ENCODE measurements around the gene TOX4.

GRCh38 chr14:21525571-21525961, 48.6 kb downstream of the TOX4 start:
- TF ChIP-seq, protein P1, sequence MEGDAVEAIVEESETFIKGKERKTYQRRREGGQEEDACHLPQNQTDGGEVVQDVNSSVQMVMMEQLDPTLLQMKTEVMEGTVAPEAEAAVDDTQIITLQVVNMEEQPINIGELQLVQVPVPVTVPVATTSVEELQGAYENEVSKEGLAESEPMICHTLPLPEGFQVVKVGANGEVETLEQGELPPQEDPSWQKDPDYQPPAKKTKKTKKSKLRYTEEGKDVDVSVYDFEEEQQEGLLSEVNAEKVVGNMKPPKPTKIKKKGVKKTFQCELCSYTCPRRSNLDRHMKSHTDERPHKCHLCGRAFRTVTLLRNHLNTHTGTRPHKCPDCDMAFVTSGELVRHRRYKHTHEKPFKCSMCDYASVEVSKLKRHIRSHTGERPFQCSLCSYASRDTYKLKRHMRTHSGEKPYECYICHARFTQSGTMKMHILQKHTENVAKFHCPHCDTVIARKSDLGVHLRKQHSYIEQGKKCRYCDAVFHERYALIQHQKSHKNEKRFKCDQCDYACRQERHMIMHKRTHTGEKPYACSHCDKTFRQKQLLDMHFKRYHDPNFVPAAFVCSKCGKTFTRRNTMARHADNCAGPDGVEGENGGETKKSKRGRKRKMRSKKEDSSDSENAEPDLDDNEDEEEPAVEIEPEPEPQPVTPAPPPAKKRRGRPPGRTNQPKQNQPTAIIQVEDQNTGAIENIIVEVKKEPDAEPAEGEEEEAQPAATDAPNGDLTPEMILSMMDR (IDR thresholded peaks at IDR 0.05; ENCODE audit: low read depth, low read length), result no peak
- TF ChIP-seq EZH2phosphoT487 (IDR thresholded peaks at IDR 0.05; ENCODE audit: low read depth), result no peak
